GM12872 (cell line): Measurements from ENCODE around the gene PDXK.

Experiments
- TF ChIP-seq, protein P1 (sequence below): IDR thresholded peaks from 3 replicates; pipeline ENCODE4 v1.5.1; 2011; ENCODE audit warnings: low read depth, mild to moderate bottlenecking, low read length, moderate library complexity; ENCODE audit not compliant: insufficient read depth

PDXK gene

GRCh38 chr21:43717166-43717853 lies 1.6 kb upstream of the PDXK start:
- TF ChIP-seq, protein P1, sequence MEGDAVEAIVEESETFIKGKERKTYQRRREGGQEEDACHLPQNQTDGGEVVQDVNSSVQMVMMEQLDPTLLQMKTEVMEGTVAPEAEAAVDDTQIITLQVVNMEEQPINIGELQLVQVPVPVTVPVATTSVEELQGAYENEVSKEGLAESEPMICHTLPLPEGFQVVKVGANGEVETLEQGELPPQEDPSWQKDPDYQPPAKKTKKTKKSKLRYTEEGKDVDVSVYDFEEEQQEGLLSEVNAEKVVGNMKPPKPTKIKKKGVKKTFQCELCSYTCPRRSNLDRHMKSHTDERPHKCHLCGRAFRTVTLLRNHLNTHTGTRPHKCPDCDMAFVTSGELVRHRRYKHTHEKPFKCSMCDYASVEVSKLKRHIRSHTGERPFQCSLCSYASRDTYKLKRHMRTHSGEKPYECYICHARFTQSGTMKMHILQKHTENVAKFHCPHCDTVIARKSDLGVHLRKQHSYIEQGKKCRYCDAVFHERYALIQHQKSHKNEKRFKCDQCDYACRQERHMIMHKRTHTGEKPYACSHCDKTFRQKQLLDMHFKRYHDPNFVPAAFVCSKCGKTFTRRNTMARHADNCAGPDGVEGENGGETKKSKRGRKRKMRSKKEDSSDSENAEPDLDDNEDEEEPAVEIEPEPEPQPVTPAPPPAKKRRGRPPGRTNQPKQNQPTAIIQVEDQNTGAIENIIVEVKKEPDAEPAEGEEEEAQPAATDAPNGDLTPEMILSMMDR, result no peak

- TF ChIP-seq, protein P1, result no peak
Measured at GRCh38 chr21:43717967-43718871, 710 bp upstream of the PDXK start.

DNA sequence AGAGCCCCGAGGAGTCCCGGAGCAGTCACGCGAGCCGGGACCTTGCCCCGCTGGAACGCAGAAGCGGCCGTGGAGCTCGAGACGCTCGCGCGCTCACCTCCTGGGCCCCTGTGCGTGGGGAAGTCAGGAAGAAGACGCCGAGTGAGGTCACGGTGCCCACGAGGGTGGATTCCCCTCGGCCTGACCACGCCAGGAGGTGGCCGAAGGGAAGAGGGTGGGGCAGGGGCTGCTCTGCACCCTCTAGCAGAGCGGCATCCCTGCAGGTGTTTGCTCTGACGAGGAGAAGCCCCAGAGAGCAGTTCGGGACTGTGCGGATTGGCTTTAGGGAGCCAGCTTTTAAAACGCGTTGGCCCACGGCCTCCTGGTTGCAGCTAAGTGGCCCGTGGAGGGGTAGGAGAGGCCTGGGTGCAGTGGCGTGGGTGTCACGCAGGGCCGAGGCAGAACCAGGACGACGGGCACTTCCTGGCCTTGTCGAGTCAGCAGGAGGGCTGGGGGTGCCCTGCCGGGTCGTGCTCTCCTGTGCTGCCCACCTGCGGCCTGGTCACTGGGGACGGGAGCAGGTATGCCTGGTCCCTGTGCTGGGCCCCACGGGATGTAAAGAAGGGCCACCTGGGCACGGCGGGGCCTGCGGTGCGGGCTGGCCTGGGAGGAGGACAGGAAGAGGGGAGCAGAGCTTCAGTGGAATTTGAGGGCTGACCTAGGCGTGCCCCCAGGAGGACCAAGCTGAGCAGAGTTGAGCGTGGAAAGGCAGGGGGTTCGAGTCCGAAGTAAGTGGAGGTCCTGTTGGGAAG lies 1.0 kb downstream of the PDXK start:
- TF ChIP-seq, protein P1, result no peak

DNA sequence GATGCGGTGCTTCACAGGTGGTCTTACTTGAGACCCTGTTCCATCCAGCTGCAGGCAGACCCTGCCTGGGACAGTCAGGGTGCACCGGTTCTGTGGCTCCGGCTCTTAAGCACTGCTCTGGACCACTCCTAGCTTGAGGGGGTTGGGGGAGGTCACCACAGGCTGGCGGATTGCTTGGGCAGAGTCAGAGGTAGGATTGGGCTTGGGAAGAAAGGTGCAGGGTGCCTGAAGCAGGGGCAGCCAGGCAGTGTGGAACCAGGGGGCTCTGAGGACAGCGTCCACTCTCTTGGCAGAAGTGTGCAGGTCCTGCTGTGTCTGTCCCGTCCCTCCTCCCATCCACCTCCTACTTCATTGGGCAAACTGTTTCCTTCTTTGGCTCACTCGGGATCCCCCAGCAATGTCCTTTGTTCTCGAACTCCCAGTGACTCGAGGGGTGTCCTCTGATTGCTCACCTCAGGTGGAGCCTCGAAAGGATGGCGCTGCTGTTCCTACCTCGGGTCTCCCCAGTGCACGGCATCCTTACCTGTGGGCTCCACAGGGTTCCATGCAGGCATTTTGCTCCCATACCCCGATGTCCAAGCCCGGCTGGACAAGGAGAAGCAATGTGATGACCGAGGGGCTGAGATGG lies 1.7 kb downstream of the PDXK start:
- TF ChIP-seq, protein P1, result no peak

GRCh38 chr21:43721206-43721605 lies 2.3 kb downstream of the PDXK start:
- TF ChIP-seq, protein P1, result no peak

DNA sequence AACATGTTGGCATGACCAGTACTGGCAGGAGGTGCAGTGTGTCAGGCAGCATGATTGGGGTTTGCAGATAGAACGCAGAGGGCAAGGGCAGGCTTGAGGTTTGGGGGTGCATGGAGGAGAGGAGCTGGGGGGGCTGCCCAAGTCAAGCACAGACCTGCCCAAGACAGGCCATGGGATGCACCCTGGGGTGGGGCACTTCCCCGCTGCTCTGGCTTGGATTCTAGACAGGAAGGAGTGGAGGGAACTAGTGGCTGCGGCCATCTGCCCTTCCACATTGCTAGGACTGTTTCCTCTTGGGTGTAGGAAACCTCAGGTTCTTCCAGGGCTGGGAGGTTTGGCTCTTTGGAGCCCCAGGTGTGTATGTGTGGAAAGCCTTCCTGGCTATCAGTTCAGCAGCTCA lies 3.0 kb downstream of the PDXK start:
- TF ChIP-seq, protein P1, result no peak
